ENCODE measurements around the gene TSGA10IP.

DNA sequence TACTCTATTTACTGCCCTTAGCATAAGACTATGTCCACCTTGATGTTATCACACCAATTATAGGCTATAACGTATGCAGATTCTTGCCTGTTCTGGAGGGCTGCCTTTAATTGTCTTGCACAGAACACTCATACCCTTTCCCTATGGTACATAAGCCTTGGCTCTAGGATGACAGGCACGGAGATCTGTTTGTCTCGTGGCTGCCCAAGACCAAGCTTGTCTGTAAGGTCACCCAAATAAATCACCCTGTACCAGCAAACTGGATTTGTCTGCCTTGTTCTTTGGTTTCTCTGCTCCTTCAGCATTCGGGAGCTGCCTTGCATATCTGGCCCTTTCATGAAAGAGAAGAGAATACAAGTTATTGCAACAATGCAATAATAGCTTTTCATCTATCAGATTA, 7.5 kb upstream of the TSGA10IP start:
- TF ChIP-seq, protein P1, sequence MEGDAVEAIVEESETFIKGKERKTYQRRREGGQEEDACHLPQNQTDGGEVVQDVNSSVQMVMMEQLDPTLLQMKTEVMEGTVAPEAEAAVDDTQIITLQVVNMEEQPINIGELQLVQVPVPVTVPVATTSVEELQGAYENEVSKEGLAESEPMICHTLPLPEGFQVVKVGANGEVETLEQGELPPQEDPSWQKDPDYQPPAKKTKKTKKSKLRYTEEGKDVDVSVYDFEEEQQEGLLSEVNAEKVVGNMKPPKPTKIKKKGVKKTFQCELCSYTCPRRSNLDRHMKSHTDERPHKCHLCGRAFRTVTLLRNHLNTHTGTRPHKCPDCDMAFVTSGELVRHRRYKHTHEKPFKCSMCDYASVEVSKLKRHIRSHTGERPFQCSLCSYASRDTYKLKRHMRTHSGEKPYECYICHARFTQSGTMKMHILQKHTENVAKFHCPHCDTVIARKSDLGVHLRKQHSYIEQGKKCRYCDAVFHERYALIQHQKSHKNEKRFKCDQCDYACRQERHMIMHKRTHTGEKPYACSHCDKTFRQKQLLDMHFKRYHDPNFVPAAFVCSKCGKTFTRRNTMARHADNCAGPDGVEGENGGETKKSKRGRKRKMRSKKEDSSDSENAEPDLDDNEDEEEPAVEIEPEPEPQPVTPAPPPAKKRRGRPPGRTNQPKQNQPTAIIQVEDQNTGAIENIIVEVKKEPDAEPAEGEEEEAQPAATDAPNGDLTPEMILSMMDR (conservative IDR thresholded peaks at IDR 0.05) = no peak
- no peak for TF ChIP-seq EZH2 (IDR thresholded peaks at IDR 0.05; ENCODE audit: low read depth)

All from PC-9 (cell line).